ENCODE data around the gene ELAVL3.
"Not testable (repeated sequence)": the region's sequence is repeated elsewhere in the genome, so short reads cannot be mapped to it uniquely, and the experiment has no call there.

ELAVL3 gene

DNA sequence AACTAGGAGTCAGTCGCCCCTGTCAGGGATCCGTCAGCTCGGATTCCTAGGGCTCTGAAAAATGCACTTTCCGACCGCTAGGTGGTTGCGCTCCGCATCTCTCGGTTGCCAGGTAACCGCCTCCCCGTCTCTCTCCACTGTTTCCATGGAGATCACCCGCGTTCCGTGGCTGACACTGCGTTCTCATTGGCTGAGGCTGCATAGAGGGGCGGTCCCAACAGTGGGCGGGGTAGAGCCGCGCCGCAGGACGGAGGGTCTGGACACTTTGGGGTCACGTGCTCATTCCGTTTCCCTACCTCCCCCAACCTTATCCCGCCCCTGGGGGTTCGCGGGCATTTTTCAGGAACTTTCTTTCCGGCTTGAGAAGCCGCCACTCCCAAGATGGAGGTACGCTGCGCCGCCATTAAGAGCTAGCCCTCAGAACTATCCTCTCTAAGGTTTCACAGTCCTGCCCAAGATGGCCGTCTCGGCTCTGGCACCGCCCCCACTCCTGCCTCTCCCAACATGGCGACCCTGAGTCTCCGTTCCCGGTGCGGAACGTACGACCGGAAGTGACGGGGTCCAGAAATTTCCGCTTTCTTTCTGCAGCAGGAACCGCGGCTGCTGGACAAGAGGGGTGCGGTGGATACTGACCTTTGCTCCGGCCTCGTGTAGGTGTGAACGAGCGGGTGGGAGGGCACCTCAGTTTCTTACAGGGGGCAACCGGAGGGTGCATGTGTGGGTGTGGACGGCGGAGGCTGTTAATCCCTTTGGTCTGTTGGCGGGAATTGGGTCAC lies 45.6 kb downstream of the ELAVL3 start, which contains the start of the genes ODAD3 and PRKCSH:
Gene ODAD3 (minus strand): TSS at position 65 of the 776 bp plus-strand sequence. CDS start 105 bp downstream, outside the sequence.
Gene PRKCSH (plus strand): TSS at position 579 of the 776 bp plus-strand sequence. CDS start 483 bp downstream, outside the sequence.
- peak; percentile 99 for DNase-seq

DNA sequence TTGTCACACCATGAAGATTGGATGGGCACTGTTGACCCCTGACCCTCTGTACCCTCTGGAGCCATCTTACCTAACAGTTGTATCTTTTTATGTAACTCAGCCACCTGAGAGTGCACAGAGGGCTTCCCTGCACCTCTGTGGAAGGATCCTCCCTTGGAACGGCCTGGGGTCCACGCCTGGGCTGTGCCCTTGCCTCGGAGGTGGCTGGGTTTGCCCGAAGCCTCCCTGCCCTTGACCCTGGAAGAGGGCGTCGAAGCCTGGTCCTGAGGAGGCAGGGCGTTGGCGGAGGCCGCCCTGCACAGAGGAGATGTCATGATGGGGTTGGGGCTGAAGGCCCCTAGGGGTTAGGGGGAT lies 46.2 kb downstream of the ELAVL3 start:
- no peak for DNase-seq

DNA sequence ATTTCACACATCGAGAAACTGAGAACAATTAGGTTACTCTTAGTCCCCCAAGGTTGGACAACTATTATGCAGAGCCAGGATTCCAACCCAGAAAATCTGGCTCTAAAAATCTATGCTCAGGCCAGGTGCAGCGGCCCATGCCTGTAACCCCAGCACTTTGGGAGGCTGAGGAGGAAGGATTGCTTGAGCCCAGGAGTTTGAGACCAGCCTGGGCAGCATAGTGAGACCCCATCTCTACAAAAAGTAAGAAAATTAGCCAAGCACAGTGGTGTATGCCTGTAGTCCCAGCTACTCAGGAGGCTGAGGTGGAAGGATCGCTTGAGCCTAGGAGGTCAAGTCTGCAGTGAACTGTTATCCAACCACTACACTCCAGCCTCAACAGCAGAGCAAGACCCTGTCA lies 47.3 kb downstream of the ELAVL3 start:
- DNase-seq: not testable (repeated sequence)

DNA sequence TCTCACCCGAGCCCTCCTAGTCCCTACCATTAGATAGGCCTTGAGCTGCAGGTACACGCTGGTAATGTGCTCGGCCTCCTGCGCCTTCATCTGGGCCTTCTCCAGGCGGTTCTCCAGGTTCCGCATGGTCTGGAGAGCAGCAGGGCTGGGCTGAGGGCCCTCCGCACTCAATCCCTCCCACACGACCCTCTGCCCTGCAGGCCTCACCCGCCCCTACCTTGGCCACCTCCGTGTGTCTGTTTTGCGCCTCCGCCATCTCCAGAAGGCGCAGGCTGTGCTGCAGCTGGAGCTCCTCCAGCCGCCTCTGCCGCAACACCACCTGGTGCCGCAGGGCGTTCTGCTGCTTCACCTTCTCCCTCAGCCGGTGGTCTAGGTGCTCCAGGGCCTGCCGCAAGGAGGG lies 54.2 kb downstream of the ELAVL3 start:
- DNase-seq: no peak

DNA sequence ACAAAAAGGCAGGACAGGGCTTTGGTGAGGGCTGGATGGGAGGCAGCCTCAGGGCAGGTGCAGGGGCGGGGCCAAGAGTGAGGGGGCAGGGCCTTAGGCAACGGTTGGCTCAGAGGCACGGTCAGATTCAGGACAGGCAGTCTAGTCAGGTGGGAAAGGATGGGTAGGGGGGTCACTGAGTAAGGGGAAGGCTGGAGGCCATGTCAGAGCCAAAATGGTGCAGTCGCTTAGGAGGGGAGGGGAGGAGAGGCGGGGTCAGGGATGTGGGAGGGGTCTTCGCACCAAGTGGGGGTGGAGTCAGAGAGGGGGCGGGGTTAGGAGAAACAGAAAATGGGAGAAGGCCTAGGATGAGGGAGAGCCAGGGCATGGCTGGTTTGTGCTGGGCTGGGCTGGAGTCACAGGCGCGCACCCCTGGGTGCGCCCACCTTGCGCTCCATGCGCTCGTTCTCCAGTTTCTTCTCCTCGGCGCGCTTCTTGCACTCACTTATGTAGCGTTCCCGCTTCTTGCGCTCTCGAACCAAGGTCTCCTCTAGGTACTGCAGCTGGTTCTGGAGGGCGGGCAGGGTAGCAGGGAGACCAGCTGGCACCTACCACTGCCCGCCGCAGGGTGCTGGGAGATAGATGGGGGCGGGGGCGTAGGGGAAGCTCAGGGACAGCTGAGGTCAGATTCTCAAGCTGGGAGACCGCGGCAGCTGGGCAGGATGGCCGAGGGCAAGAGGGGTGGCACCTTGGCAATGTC lies 55.0 kb downstream of the ELAVL3 start:
- DNase-seq: no peak

DNA sequence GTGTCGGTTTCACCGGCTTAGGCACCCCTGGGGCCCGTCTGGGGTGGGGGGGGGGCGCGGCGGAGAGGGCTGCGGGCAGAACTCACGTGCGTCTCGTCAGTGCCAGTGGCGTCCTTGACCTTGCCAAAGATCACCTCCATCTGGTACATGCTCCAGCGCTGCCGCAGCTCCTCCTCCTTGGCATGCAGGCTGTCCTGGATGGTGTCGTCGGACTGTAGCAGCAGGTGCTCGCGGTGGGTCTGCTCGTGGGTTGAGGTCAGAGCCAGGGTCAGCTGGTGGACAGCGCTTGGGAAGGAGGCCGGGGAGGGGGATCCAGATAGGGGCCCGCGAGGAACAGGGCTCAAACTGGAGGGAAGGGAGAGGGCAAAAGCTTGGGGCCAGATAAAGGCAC lies 57.1 kb downstream of the ELAVL3 start:
- no peak for DNase-seq

DNA sequence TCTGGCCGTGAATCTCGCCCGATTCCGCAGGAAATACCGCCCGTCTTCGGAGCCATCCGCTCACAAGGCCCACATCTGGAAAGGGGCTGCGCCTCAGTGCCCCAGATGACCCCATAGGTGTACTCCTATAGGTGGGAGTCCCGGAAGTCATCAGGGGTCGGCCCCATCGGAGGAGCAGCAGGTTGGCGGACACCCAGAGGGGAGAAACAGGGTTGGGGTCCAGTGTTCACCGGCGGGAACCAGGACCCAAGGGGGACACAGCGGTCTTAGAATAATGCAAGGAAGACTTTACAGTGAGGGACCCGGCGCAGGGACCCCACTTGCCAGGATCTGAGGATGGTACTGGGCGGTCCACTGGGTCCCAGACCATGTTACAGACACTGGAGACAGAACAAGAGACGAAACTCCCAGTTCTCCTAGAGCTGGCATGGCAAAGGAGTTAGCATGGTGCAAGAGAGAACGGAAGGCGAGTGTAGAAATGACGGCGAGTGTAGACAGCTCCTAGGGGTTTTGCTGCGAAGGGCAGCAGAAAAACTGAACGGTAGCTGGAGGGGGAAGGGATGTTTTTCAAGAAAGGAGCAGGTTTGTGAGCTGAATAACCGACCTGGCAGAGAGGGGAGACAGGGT lies 57.6 kb downstream of the ELAVL3 start:
- DNase-seq: no peak

DNA sequence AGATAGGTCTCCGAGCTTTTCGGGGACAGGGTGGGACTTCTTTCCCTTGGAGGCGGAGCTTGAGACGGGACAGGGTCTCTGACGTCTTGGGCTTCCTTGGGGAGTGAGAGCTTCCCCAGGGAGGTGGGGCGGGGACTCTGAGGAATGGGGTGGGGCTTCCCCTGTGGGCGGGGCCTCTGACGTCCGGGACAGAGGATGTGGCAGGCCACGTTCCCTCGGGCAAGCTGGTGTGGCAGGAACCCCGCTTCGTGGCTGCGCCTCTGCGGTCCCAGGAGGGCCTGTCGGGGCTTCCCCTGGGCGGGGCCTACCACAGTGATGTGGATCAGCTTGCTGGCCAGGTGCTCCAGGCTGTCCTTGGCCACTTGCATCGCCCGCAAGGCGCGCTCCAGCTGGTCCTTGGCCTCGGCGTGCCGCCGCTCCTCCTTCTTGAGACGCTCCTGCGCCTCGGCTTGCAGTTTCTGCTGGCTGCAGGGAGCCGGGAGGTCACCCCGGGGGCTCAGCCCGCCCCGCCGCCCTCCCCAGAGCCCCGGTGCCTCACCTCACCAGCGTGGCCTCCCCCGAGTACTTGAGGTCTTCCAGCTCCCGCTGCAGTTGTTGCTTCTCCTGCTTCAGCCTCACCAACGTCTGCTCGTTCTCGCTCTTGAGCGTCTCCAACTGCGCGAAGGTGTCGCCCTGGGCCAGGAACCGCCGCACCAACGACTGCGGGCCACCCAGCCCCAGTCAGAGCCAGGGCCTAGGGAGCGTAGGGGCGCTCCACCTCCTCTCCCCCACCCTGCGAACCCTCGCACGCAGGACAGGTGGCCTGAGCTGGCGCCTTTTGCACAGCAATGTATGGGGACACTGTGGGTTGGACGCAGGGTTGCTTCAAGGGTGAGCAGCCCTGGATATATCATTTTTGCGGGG lies 58.4 kb downstream of the ELAVL3 start:
- no peak for DNase-seq

DNA sequence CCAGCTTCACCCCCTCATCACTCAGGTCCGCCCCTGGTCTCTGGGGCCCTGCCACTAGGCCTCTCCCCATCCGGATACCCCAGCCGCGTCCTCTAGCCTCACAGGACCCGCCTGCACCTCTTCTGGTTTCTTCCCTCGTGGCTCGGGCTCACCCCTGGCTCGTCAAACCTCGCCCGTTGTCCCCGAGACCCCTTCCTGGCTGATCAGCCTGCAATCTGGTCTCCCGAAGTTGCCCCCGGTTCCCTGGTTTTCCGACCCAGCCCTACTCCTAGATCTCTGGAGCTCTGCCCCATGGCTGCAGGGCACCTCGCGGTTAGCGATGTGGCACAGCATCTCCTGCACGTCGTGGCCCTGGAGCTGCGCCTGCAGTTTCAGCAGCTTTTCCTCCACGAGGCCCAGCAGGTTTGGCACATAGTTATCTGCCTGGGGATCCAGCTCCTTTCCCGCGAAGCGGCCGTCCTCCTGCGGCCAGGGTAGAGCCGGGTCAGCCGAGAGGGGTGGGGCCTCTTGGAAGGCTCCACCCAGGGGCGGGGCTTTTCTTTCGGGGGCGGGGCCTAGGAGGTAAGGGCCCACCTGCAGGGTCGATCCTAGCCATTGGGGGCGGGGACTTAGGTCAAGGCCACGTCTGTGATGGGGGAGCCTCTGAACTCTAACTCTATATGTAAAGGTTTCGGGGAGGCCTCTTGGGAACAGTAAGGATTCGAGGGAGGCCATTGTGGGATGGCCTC lies 59.3 kb downstream of the ELAVL3 start:
- DNase-seq: no peak

DNA sequence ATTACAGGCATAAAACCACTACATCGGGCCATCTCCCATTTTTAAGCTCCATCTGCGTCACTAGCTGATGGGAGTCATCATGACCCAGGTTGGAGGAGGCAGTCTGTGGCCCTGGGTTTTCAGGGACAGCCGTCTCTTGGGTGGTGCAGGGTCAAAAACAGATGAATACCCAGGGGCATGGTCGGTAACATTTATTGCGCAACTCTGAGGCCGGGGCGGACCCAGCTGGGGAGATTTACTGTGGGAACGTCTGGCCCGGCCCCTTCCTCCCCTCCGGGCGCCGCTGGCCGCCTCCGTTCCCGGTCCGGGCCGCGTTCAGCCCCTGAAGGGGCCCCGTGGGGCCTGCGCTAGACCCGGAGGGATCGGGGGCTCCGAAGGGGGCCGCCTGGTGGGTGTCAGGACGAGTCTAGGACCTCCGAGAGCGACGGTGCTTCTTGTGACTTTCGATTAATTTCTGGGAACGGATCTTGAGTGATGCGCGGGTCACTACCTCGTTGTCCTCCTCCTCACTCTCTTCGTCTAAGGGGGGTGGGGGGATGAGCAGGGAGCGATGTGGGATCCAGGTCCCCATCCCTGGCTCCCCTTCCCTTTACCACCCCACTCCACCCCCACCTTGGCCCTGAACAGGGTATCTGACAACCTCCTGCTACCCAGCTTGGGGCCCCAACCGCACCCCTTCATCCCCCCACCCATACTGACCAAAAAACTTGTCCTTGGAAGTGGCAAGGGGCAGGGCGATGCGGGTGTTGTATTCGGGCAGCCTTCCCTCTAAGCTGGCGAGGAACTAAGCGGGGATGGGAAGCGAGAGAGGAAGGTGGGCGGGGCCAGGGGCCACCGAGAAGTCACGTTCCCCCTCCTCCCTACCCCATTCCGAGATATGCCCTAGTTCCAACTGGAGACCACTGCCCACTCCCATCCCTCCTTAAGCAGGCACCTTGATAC lies 60.1 kb downstream of the ELAVL3 start:
- DNase-seq: no peak

DNA sequence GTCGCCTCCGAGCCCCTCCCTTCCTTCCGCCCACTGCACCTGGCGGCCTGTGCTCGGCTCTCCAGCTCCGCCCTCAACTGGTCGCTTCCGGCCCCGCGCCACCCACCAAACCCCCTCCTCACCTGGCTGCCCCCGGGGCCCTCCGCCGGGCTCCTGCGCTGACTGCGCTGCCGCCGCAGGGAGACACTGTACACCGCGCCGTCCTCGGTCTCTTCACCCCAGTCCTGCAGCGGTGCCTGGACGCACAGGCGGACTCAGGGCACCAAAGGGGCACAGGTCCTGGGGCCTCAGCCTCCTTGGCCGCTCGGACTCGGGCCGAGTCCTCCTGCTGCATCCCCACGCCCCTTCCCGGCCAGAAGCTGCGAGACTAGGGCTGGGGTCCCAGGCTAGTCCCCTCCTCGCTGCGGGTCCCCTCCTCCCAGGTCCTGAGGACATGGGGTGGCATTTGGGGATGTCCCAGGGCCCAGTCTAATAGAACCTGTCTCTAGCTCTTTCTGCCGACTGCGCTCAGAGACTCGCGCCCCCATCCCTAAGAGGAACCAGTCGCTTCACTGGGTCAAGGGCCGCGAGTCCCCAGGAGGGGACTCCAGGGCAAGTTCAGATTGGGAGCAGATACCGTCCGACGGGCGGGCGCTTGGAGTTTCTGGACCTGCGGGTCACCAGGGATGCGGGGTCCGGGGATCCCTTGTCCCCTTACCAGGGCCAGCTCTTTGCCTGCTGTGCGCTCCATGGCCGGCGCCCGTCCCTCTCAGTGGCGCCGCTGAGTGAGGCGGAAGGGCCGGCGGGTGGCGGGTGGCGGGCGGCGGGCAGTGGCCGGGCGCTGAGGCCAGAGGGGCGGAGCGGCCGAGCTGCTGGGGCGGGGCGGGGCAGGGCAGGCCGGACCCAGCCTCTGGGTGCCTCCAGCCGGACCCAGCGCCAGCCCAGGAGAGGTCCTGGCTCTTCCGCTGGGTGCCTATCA lies 62.0 kb downstream of the ELAVL3 start, which contains the start of gene RGL3:
Gene RGL3 (minus strand): TSS at position 766 of the 958 bp plus-strand sequence. CDS start 36 bp downstream, at position 730.
- peak; percentile 75 to 86 for DNase-seq

DNA sequence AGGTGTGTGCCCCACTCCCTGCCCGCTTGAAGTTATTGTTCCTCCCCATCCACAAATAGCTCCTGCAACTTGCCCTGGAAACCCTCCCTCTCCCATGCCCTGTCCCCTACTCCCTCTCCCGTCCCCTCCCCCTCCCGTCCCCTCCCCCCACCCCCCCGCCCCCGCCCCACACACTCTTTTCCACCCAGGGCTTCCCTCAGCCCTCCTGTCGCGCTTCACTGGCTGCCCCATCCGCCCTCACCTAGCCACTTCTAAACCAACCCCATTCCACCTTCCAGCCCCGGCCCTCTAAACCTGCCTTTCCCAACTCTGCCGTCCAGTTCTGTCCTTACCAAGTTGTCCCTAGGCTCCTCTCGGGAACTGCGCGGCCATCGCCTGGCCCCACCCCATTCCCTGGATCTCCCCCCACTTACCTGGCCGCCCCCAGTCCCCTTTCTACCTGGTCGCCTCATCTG lies 62.7 kb downstream of the ELAVL3 start:
- DNase-seq: peak in 1 of 2 experiments; percentile 25

DNA sequence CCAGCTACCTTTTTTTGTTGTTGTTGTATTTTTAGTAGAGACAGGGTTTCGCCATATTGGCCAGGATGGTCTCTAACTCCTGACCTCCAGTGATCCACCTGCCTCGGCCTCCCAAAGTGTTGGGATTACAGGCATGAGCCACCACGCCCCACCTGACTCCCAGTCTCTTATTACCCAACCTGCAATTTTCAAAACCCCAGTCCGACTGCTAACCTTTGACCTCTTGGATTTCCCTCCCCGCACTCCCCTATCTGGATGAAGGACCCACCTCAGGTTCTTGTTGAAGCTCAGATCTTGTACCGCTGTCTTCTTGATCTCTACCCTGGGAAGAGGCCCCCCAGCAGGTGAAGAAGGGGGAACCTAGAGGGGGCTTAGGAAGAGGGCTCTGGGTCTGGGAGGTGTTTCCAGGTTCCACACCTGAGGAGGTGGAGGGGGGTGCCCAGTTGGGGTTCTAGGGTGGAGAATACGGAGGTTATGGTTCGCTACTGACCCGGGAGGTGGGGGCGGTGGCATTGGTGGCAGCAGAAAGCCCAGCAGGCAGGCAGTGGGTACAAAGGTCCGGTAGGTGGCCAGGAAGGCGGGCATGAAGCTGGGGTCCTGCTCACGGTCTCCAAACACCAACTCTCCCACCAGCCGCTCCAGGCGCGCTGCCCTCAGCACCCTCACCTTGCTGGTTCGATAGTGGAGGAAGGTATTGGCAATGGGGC lies 64.3 kb downstream of the ELAVL3 start:
- no peak for DNase-seq

DNA sequence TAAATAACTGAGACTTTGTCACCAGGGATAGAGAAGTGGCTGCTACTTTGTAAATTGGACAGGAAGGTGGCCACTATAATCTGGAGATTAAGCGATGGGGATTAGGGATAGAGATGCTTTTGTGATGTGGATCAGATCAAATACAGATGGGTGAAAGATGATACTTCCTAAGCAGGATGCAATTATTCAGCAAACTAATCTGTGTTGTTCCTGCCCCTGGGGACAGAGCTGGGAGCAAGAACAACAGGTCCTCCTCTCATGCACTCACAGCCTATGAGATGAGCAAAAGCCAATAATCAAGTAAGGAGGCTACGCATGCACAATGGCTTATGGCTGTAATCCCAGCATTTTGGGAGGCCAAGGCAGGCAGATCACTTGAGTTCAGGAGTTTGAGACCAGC lies 66.3 kb downstream of the ELAVL3 start:
- peak; percentile 9 to 54 for DNase-seq

DNA sequence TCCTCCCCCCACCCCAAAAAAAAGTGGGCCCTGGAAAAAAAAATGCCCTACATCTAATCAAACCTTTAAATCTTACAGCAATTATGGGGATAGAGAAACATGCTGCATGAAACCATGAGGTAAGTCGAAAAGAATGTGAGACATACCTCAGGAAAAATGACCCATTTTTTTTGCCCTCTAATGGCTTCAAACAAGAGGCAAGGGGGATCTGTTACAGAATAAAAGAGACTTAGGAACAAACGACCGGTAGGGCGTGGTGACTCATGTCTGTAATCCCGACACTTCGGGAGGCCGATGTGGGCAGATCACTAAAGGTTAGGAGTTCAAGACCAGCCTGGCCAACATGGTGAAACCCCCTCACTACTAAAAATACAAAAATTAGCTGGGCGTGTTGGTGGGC lies 70.2 kb downstream of the ELAVL3 start:
- DNase-seq: no peak

DNA sequence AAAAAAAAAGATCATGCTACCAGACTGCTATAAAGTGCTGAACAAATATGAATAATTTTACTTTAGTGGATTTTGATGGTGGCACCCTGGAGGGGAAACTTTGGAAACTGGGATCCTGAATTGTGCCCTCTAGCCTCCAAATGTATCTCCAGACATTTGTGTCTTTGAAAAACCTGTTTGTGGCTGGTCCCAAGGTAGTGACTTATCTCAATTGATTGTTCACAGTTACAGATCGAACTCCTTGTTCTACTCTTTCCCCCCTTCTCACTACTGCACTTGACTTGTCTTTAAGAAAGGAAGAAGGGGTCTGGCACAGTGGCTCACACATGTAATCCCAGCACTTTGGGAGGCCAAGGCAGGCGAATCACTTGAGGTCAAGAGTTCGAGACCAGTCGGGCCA lies 72.3 kb downstream of the ELAVL3 start:
- no peak for DNase-seq

DNA sequence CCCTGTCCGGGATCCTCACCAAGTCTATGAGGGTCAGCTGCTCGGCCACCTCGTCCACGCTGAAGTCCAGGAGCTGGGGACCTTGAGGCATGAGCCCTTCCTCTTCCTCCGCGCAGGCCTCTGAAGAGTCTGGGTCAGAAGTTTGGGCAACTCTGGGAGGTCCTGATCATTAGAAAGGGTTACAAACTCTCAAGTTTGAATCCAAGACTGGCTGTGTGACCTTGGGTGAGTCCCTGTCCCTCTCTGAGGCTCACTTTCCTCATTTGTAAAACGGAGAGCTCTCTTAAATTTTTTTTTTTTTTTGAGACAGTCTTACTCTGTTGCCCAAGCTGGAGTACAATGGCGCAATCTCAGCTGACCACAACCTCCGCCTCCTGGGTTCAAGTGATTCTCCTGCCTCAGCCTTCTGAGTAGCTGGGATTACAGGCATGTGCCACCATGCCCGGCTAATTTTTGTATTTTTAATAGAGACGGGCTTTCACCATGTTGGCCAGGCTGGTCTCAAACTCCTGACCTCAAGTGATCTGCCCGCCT lies 74.1 kb downstream of the ELAVL3 start:
- not testable (repeated sequence) for DNase-seq

All from NCI-H2081 (cell line).